T-helper 1 cell treated with Interleukin-12 subunit alpha and Interleukin-12 subunit beta and Interleukin-4 antibody, amounts not matched to agents 30 μg/mL and 1 μg/mL, for 36 hours (primary cell): ENCODE results near the gene KRTAP5-2.
"Not testable (repeated sequence)": the region's sequence is repeated elsewhere in the genome, so short reads cannot be mapped to it uniquely, and the experiment has no call there.

Experiments
- H3K27ac Mint-ChIP-seq: one replicate; pipeline ENCODE4 v1.8.0; 2021; ENCODE audit warnings: mild to moderate bottlenecking, mixed read lengths
- H3K27me3 Mint-ChIP-seq: one replicate; pipeline ENCODE4 v1.8.0; 2021; ENCODE audit warnings: low read depth, mixed read lengths
- H3K36me3 Mint-ChIP-seq: one replicate; pipeline ENCODE4 v1.8.0; 2021; ENCODE audit warnings: low read depth, mixed read lengths
- H3K4me1 Mint-ChIP-seq: one replicate; pipeline ENCODE4 v1.8.0; 2021; ENCODE audit warnings: low read depth, mixed read lengths
- H3K4me3 Mint-ChIP-seq: one replicate; pipeline ENCODE4 v1.8.0; 2021; ENCODE audit warnings: mild to moderate bottlenecking, moderate library complexity, mixed read lengths
- H3K9me3 Mint-ChIP-seq: one replicate; pipeline ENCODE4 v1.8.0; 2021; ENCODE audit warnings: mixed read lengths

Gene KRTAP5-2, protein sequence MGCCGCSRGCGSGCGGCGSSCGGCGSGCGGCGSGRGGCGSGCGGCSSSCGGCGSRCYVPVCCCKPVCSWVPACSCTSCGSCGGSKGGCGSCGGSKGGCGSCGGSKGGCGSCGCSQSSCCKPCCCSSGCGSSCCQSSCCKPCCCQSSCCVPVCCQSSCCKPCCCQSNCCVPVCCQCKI

DNA sequence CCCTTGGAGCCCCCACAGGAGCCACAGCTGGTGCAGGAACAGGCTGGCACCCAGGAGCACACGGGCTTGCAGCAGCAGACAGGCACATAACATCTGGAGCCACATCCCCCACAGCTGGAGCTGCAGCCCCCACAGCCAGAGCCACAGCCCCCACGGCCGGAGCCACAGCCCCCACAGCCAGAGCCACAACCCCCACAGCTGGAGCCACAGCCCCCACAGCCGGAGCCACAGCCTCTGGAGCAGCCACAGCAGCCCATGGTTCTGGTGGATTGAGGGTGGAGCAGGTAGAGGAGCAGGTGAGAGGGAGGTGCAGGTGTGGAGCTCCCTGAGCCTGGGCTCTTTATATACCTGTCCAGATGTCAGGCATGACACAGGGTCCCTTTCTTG lies at the start of gene KRTAP5-2:
KRTAP5-2 (minus strand) TSS at position 301 of the 387 bp plus-strand sequence; CDS start at position 257, 44 bp downstream.
- Mint-ChIP-seq H3K4me1 (no peaks in the 10 kb centered on the region), H3K36me3 (no peaks in the 10 kb centered on the region), H3K4me3 (no peak within 1 kb of the TSS), H3K9me3 (no peaks in the 10 kb centered on the region), H3K27ac (no peak within 1 kb of the TSS), H3K27me3 (peaks cover 80% of the 10 kb centered on the region)

DNA sequence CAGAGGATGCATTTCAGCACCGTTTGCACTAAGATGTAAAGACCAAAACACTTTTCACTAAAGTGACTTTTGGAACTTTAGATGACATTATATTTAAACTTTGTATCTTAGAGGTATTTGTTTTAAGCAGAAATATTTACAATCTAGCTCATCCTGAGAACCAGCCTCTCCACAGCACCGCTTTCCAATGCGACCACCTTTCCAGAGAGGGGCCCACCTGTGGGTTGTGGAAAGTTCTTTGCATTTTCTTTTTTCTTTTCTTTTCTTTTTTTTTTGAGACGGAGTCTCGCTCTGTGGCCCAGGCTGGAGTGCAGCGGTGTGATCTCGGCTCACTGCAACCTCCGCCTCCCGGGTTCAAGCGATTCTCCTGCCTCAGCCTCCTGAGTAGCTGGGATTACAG lies 48.4 kb upstream of the KRTAP5-2 start:
- not testable (repeated sequence) for H3K36me3 Mint-ChIP-seq, H3K4me3 Mint-ChIP-seq, H3K4me1 Mint-ChIP-seq, H3K27ac Mint-ChIP-seq, H3K9me3 Mint-ChIP-seq, H3K27me3 Mint-ChIP-seq

DNA sequence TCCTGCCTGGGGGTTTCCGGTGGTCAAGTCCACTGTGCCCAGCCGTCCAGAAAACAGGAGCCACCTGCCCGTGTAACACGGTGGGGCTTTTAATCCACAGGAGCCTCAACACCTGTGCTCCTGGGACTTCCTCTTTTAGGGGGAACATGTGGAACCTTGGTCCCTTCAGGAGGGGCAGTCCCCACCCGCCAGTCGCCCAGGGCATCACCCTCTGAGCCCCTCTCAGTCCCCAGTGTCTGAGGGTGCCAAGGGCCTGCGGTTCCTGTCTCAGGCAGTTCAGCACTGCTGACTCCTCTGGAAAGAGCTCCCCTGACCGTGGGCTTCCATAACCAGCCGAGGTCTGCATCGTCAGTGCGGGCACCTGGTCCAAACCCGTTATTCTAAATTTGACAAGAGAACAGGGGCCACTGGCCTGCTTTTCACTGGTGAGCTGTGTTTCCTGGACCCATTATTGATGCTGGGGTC lies 47.3 kb upstream of the KRTAP5-2 start:
- Mint-ChIP-seq H3K4me1 (no peaks in the 10 kb centered on the region), H3K4me3 (no peak overlapping the region), H3K27ac (no peak overlapping the region), H3K36me3 (no peaks in the 10 kb centered on the region), H3K9me3 (no peaks in the 10 kb centered on the region), H3K27me3 (no peaks in the 10 kb centered on the region)

DNA sequence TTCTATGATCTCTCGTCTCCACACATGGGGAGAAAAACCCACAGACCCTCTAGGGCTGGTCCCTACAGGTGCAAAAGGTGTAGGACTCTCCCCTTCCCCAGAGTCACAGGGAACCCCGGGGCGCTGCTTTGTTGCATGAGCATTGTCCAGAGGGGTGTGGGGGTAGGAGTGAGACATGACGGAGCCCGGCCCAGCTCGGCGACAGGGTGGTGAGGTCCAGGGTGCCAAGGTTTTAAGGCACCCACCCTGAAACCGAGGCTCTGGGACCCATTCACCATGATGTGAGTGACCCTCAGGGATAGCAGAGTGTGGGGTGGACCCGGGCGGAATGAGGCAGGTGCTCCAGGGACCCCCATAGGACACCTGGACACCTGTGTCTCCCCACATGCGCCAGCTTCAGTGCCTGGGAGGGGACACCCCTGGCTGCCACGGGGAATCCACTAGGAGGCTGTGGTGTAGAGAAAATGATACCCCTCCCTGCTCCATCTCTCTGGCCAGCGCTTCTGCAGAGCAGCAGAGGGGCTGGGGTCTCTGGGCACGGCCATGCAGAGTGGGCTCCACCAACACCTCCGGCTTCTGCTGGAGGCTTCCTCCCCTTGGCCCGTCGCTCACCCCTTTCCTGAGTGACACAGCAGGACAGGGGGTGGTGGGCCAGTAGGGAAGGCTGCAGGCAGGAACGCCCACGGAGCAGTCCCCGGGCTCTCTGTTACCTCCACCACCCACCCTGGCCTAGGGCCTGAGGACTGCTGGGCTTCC lies 46.7 kb upstream of the KRTAP5-2 start:
- Mint-ChIP-seq H3K9me3 (no peaks in the 10 kb centered on the region), H3K36me3 (no peaks in the 10 kb centered on the region), H3K4me3 (no peak overlapping the region), H3K27ac (no peak overlapping the region), H3K4me1 (no peaks in the 10 kb centered on the region), H3K27me3 (peaks cover 3% of the 10 kb centered on the region)

DNA sequence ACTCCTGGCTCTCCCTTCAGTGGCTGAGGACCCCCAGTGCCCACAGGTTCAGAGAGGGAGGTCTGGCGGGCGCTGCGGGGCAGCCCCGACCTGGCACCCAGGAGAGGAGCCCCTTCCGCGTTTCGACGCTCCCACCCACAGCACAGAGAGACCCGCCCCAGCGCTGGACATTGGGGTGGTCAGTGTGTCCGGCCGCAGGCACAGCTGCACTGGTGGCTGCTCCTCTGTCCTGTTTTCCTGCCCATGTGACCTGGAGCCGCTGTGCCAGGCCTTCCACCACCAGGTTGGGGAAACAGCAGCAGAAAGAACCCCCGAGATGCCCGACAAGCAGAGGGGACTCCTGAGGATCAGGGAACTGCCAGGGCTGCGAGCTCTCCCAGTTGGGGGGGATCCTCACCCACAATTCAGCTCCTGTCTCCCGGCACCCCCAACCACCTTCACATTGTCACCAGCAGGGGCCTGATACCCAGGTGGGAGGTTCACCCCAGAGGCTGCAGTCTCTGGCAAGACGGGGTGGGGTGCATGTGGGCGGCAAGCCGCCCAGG lies 45.1 kb upstream of the KRTAP5-2 start:
- H3K36me3 Mint-ChIP-seq = no peaks in the 10 kb centered on the region
- no peak overlapping the region for H3K4me3 Mint-ChIP-seq
- H3K27ac Mint-ChIP-seq = no peak overlapping the region
- no peaks in the 10 kb centered on the region for H3K4me1 Mint-ChIP-seq
- H3K27me3 Mint-ChIP-seq = peaks cover 3% of the 10 kb centered on the region
- no peaks in the 10 kb centered on the region for H3K9me3 Mint-ChIP-seq

DNA sequence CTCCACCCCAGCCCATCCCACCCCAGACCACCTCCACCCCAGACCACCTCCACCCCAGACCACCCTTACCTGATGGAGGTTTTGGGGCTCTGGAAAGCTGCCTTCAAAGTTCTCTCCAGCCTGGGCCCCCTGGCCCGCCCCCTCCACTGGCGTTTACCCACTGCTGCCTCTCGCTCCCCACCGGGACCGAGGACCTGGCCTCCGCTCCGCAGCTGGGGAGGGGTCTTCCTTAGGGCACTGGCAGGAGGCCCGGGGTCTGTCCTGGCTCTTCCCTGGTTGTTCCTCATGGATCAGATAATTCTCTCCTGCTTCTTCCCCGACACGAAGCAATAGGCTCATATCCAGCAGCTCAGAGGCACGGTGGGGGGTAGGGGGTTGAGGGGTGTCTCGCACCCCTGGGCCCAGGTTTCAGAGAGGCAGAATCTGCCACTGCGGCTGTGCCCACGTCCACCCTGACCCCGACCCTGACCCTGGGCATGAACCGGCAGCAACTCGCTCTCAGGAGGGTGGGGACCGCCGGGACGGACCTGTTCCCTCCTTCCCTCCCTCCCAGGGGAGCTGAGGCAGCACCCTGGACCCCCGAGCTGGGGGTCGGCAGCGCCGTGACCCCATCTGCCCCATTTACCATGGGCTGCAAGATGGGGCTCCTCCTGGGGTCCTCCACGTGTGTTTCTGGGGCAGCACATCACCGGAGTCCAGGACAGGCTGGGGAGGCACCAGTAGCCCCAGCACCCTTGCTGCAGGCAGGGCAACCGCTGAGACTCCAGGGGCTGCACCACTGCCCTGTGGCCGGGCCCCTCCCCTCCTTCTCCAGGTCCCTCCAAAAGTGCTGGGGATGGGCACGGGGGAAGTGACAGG lies 44.4 kb upstream of the KRTAP5-2 start:
- peaks cover 3% of the 10 kb centered on the region for H3K27me3 Mint-ChIP-seq
- H3K27ac Mint-ChIP-seq = no peak overlapping the region
- no peaks in the 10 kb centered on the region for H3K9me3 Mint-ChIP-seq
- no peaks in the 10 kb centered on the region for H3K36me3 Mint-ChIP-seq
- no peak overlapping the region for H3K4me3 Mint-ChIP-seq
- H3K4me1 Mint-ChIP-seq = no peaks in the 10 kb centered on the region

DNA sequence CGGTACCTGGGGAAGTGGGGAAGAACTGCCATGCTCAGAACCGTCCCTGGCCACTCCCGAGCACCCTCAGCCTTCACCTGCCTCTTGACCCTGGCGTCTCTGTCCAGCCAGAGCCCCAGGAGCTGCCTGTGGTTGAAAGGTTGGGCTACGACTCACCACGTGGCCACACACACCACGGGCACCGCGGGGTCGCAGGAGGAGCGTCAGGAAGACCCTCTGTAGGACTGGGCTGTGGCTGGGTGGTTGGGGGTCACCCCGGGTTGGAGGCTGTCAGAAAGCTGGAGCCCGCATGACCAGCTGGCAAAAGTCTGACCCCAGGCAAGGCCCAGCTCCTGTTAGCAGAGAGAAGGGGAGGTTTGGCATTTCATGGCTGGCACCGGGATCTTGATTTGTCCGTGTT lies 43.0 kb upstream of the KRTAP5-2 start:
- H3K27ac Mint-ChIP-seq = no peak overlapping the region
- H3K36me3 Mint-ChIP-seq = no peaks in the 10 kb centered on the region
- H3K4me1 Mint-ChIP-seq = no peaks in the 10 kb centered on the region
- no peaks in the 10 kb centered on the region for H3K9me3 Mint-ChIP-seq
- no peak overlapping the region for H3K4me3 Mint-ChIP-seq
- H3K27me3 Mint-ChIP-seq = peaks cover 3% of the 10 kb centered on the region

DNA sequence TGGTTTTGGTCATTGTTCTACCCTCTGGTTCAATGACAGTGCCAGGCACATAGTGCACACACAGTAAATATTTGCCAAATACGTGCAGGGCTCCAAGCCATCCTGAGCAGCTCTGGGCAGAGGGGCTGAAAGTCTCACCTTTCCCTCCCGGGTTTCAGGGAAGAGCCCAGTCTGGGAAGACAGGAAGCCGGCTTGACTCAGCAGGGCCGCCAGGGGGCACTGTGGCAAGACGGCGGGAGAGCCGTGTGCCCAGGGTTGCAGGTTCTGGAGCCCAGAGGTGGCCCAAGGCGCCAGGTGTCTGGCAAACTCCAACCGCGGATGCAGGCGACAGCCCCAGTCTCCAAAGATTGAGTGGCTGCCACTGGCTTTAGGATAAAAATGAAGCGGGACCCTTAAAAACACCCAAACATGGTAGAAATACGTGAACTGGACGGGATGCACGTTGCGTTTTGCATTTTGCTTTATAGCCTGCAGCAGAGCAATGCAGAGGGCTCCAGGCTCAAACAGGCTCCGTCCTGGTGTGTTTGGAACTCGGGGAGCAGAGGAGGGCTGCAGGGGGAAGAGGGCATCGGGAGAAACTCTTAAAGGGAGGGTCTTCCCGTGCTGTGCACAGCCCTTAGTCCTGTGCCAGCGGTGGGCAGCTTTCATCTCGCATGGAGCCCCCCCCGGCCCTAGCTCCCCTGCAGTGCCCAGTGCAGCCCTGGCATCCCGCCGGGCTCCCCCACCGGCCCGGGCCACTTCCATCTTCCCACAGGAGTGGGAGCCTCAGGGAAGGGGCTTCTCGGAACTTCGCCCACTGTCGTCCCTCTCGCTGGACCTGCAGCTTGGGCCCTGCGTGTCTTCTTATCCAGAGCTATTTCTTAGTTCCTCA lies 42.2 kb upstream of the KRTAP5-2 start:
- H3K27me3 Mint-ChIP-seq = peaks cover 3% of the 10 kb centered on the region
- H3K4me3 Mint-ChIP-seq = no peak overlapping the region
- no peaks in the 10 kb centered on the region for H3K4me1 Mint-ChIP-seq
- H3K27ac Mint-ChIP-seq = no peak overlapping the region
- H3K9me3 Mint-ChIP-seq = no peaks in the 10 kb centered on the region
- H3K36me3 Mint-ChIP-seq = no peaks in the 10 kb centered on the region

DNA sequence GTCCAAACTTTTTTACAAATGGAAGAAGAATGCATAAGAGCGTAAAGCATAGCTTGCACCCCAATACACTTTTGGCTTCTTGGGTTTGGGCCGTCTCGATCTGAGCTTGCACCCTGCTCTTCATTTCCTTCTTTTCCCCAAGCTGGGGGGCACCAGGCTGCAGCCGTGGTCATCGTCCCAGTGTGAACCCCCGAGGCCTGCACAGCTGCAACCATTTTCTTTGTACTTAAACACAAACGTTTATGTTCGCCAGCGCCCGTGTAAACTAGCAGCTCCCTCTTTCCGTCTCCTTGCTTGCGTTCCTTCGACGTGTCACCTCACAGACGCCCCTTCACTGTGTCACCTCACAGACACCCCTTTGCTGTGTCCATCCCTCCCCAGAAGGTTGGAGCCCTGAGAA lies 41.6 kb upstream of the KRTAP5-2 start:
- Mint-ChIP-seq H3K9me3 (no peaks in the 10 kb centered on the region), H3K4me1 (no peaks in the 10 kb centered on the region), H3K27me3 (peaks cover 3% of the 10 kb centered on the region), H3K36me3 (no peaks in the 10 kb centered on the region), H3K27ac (no peak overlapping the region), H3K4me3 (no peak overlapping the region)

DNA sequence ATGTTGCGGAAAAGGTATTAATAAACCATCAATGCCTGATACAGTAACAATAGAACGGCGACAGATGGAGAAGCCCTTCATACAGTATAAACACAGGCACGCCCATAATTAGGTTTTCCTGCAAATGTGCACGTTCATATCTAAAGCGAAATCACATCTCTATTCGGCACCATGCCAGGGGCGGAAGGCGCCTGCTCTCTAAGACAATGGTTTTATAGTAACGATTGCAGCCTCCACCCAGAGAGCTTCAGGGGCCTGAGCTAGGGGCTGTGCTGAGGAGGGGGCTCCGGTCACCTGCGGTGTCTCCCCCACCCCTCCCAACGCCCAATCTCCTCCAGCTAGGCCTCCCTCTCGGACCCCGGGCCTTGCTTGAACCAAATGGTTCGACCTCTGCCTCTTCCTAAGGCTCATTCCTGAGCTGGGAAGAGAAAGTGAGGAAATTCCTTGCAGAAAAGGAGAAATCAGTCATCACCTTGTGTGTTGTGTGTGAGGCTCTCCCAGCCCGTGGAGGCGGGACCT lies 41.1 kb upstream of the KRTAP5-2 start:
- Mint-ChIP-seq H3K36me3 (no peaks in the 10 kb centered on the region), H3K9me3 (no peaks in the 10 kb centered on the region), H3K4me3 (no peak overlapping the region), H3K27ac (no peak overlapping the region), H3K27me3 (peaks cover 3% of the 10 kb centered on the region), H3K4me1 (no peaks in the 10 kb centered on the region)

DNA sequence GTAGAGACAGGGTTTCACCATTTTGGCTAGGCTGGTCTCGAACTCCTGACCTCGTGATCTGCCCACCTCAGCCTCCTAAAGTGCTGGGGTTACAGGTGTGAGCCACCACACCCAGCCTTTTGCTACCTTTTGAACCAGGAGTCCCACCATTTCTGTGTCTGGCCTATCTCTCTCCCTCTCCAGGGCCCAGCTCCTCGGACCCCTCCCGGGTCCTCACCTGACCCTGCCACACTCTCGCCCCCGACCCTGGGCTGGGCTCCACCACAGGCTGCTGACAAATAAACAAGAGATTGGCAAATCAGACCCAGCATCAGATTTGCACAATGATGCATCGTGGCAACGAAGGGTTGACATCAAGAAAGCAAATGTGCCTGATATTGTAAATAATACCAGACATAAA lies 40.2 kb upstream of the KRTAP5-2 start:
- Mint-ChIP-seq H3K36me3 (no peaks in the 10 kb centered on the region), H3K4me1 (no peaks in the 10 kb centered on the region), H3K9me3 (no peaks in the 10 kb centered on the region), H3K27me3 (peaks cover 3% of the 10 kb centered on the region), H3K27ac (no peak overlapping the region), H3K4me3 (no peak overlapping the region)

DNA sequence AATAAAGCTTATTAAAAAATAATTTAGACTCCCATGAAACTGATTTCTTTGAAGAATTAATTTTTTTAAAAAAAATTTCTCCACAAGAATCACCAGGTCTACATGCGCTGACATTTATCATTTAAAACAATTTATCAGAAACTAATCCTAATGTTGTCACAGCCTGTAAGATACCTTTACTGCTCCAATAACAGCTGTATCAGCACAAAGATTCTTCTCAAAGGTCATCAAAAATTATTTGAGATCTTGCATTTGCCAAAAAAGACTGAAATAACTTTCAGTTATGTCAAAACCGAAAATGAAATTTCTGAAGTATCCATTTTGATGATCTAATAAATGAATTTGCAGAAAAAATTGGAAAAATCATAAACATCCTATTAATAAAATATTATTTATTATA lies 39.5 kb upstream of the KRTAP5-2 start:
- H3K27me3 Mint-ChIP-seq = peaks cover 3% of the 10 kb centered on the region
- H3K4me3 Mint-ChIP-seq = no peak overlapping the region
- peaks cover under 1% of the 10 kb centered on the region for H3K4me1 Mint-ChIP-seq
- no peaks in the 10 kb centered on the region for H3K9me3 Mint-ChIP-seq
- H3K27ac Mint-ChIP-seq = no peak overlapping the region
- H3K36me3 Mint-ChIP-seq = no peaks in the 10 kb centered on the region

DNA sequence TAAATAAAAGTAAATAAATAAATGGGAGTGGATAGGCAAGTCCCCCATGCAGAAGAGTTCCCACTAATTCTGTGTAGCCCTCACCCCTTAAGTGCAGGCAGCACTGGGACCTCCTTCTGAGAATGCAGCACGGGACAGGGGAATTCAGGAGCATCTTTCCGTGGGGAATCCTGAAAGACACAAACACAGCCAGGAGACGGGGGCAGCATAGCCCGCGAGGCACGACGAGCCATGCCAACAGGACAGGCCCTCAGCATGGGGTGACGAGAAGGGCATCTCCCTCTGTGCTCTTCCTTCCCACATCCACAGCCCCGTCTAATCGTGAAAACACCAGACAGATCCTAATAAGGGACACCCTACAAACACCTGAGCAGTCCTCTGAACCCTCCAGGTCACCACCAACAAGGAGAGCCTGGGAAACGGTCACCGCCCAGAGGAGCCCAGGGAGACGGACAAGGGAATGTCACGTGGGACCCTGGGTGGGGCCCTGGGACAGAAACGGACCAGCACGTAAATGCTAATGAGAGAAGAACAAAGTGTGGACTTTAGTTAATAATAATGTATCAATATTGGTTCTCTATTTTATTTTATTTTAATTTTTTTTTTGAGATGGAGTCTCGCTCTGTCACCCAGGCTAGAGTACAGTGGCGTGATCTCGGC lies 38.3 kb upstream of the KRTAP5-2 start:
- H3K9me3 Mint-ChIP-seq = no peaks in the 10 kb centered on the region
- H3K27ac Mint-ChIP-seq = no peak overlapping the region
- H3K27me3 Mint-ChIP-seq = peaks cover 7% of the 10 kb centered on the region
- peaks cover 2% of the 10 kb centered on the region for H3K4me1 Mint-ChIP-seq
- H3K4me3 Mint-ChIP-seq = no peak overlapping the region
- H3K36me3 Mint-ChIP-seq = no peaks in the 10 kb centered on the region
